ENCODE measurements around the gene ANAPC13. TPM values are rescaled to one million over a fixed set of nuclear protein-coding genes. Genes with fewer than 3 reads are reported as not detected.
A peak's percentile ranks its signal among the peaks of the same experiment; 100 is the strongest.

The ANAPC13 gene
- total RNA-seq, 1 experiment from 2014 or later: 57.0 TPM

DNA sequence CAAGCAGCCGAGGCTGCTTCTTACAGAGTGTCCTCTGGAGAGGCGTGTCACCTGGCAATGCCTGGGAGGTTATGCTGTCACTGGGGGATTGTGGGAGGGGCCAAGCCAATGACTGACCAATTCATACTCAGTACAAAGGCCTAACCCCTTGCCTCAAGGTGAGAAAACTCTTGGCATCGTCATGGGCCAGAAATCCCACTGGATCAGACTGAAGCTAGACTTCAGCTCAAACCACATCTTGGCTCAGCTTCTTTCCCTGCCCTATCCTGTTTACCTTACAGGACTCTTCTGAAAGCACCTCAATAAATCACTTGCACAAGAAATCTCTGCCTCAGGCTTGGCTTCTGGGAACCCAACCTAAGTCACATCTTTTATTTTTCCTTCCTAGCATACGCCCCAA is 9.5 kb downstream of the ANAPC13 start:
- CTCF ChIA-PET: interaction anchor here (1.3 to 3.9 kb wide), 2 partner anchors 18 to 167 kb away, joined by 3 to 37 read pairs; no protein-coding TSS in a partner anchor
- no TSS peak for BruUV-seq (replicated peaks)

GRCh38 chr3:134474956-134475355 is 10.8 kb downstream of the ANAPC13 start:
- POLR2A ChIA-PET: interaction anchor here (0.9 kb wide), 1 partner anchor 165 kb away, joined by 3 read pairs; no protein-coding TSS in a partner anchor
- peaks cover 2% of the 10 kb centered on the region; the same call in 1 of the 2 replicates for H3K36me3 ChIP-seq (ENCODE audit: control insufficient read depth, insufficient read depth, low read length)
- BruUV-seq (replicated peaks): no TSS peak
- H3K9me3 ChIP-seq: no peaks in the 10 kb centered on the region
- no peak for TF ChIP-seq CTCF (IDR thresholded peaks at IDR 0.05; ENCODE audit: insufficient read depth in 1 of 2, low read depth in 1 of 2, low read length in 1 of 2, severe bottlenecking in 1 of 2, unreplicated experiment in 1 of 2)
- Mint-ChIP-seq H3K27me3 (ENCODE audit: insufficient read depth, unreplicated experiment) (no peaks in the 10 kb centered on the region), H3K9me3 (ENCODE audit: unreplicated experiment) (no peaks in the 10 kb centered on the region), H3K4me1 (ENCODE audit: low read depth, unreplicated experiment) (peaks cover 10% of the 10 kb centered on the region), H3K4me3 (ENCODE audit: unreplicated experiment) (no peak overlapping the region), H3K27ac (ENCODE audit: unreplicated experiment) (peak overlapping the region; percentile 12), H3K36me3 (ENCODE audit: insufficient read depth, unreplicated experiment) (peaks cover 18% of the 10 kb centered on the region)
- CTCF ChIA-PET: interaction anchor here (0.6 to 3.9 kb wide), 4 partner anchors 110 to 167 kb away, joined by 3 to 37 read pairs (median 16); no protein-coding TSS in a partner anchor
- intact Hi-C loops (cut with micrococcal nuclease; ENCODE audit: unreplicated experiment): loop anchor here (1.0 to 5.0 kb wide), 5 partner anchors 101 to 278 kb away; partner anchors contain the start of gene AMOTL2
- no peaks in the 10 kb centered on the region for H3K27me3 ChIP-seq (replicated peaks; ENCODE audit: control insufficient read depth, insufficient read depth, low read length)
- DNase-seq: no peak
- H3K4me1 ChIP-seq: peaks cover 42% of the 10 kb centered on the region
- no peak overlapping the region for H3K4me3 ChIP-seq (ENCODE audit: low read depth, low read length)

More for the DNA sequence above, 9.5 kb downstream of the ANAPC13 start:
- Histone ChIP-seq H3K4me3 (ENCODE audit: low read depth, low read length) (no peak overlapping the region), H3K36me3 (ENCODE audit: control insufficient read depth, insufficient read depth, low read length) (peaks cover 2% of the 10 kb centered on the region; the same call in 1 of the 2 replicates), H3K27me3 (replicated peaks; ENCODE audit: control insufficient read depth, insufficient read depth, low read length) (no peaks in the 10 kb centered on the region), H3K9me3 (no peaks in the 10 kb centered on the region), H3K4me1 (peaks cover 42% of the 10 kb centered on the region)
- peak in 1 of 2 experiments; percentile 49 for DNase-seq
- intact Hi-C loops (cut with micrococcal nuclease; ENCODE audit: unreplicated experiment): loop anchor here (5.0 kb wide), 1 partner anchor 279 kb away; no protein-coding TSS in a partner anchor
- TF ChIP-seq CTCF (IDR thresholded peaks at IDR 0.05; ENCODE audit: insufficient read depth in 1 of 2, low read depth in 1 of 2, low read length in 1 of 2, severe bottlenecking in 1 of 2, unreplicated experiment in 1 of 2): no peak
- no peaks in the 10 kb centered on the region for H3K27me3 Mint-ChIP-seq (ENCODE audit: insufficient read depth, unreplicated experiment)
- no peak overlapping the region for H3K27ac Mint-ChIP-seq (ENCODE audit: unreplicated experiment)
- POLR2A ChIA-PET: no interaction called here
- no peak overlapping the region for H3K4me3 Mint-ChIP-seq (ENCODE audit: unreplicated experiment)
- no peaks in the 10 kb centered on the region for H3K9me3 Mint-ChIP-seq (ENCODE audit: unreplicated experiment)
- peaks cover 10% of the 10 kb centered on the region for H3K4me1 Mint-ChIP-seq (ENCODE audit: low read depth, unreplicated experiment)
- peaks cover 24% of the 10 kb centered on the region for H3K36me3 Mint-ChIP-seq (ENCODE audit: insufficient read depth, unreplicated experiment)

DNA sequence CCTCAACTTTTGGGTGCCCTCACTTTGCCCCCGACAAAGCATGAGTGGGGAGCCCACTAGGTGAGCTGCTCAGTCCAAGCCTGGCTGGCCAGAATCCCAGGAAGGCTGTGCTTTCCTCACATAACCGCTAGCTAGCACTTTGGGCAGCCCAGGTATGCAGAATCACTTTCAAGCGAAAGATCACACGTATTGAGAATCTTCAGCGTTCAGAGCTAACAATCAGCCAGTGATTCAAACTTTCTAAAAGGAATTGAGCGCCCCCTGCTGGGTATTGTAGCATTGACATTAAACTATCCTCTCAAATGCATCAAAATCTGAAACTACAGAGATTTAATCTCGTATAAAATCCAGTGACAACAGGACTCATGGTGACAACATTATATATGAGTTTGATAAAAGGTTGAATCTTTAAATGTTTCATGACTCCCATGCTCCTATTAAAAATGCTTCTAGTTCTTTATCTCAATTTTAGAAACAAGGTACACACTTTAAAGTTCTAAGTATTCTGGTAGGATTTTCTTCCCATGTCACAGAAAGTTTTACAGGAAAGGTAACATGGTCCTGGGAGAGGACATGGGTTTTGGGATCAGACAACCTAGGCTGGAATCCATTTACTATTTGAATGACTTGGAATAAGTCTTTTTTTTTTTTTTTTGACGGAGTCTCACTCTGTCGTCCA is 11.8 kb downstream of the ANAPC13 start:
- H3K27me3 ChIP-seq (replicated peaks; ENCODE audit: control insufficient read depth, insufficient read depth, low read length): no peaks in the 10 kb centered on the region
- H3K27ac Mint-ChIP-seq (ENCODE audit: unreplicated experiment): no peak overlapping the region
- peaks cover 10% of the 10 kb centered on the region for H3K4me1 Mint-ChIP-seq (ENCODE audit: low read depth, unreplicated experiment)
- DNase-seq: peak; percentile 77 to 84
- no peak overlapping the region for H3K4me3 ChIP-seq (ENCODE audit: low read depth, low read length)
- H3K27me3 Mint-ChIP-seq (ENCODE audit: insufficient read depth, unreplicated experiment): no peaks in the 10 kb centered on the region
- H3K36me3 Mint-ChIP-seq (ENCODE audit: insufficient read depth, unreplicated experiment): peaks cover 18% of the 10 kb centered on the region
- BruUV-seq (replicated peaks): no TSS peak
- peak; percentile 70 to 78 for TF ChIP-seq CTCF (IDR thresholded peaks at IDR 0.05; ENCODE audit: insufficient read depth in 1 of 2, low read depth in 1 of 2, low read length in 1 of 2, severe bottlenecking in 1 of 2, unreplicated experiment in 1 of 2)
- peaks cover 2% of the 10 kb centered on the region; the same call in 1 of the 2 replicates for H3K36me3 ChIP-seq (ENCODE audit: control insufficient read depth, insufficient read depth, low read length)
- ChIA-PET POLR2A (interaction anchor here (0.8 to 1.6 kb wide), 6 partner anchors 12 to 165 kb away, joined by 3 to 11 read pairs (median 6); partner anchors contain the start of genes AMOTL2, ANAPC13 and CEP63), CTCF (interaction anchor here (0.6 to 3.9 kb wide), 26 partner anchors 12 to 954 kb away, joined by 3 to 37 read pairs (median 4); partner anchors contain the start of genes AMOTL2, ANAPC13 and CEP63)
- intact Hi-C loops (cut with micrococcal nuclease; ENCODE audit: unreplicated experiment): loop anchor here (1.0 to 2.0 kb wide), 4 partner anchors 100 to 261 kb away; partner anchors contain the start of gene AMOTL2
- no peak overlapping the region for H3K4me3 Mint-ChIP-seq (ENCODE audit: unreplicated experiment)
- H3K9me3 ChIP-seq: no peaks in the 10 kb centered on the region
- peaks cover 39% of the 10 kb centered on the region for H3K4me1 ChIP-seq
- H3K9me3 Mint-ChIP-seq (ENCODE audit: unreplicated experiment): no peaks in the 10 kb centered on the region

Data from Caco-2 (cell line).